H9 (cell line): Measurements from ENCODE around the gene NCAM1. TPM values are rescaled to one million over a fixed set of nuclear protein-coding genes. Genes with fewer than 3 reads are reported as not detected.

Experiments used
- DNase-seq: peaks from one replicate; pipeline ENCODE4 v3.0.0-alpha.2; 2017
- H2AFZ ChIP-seq: one replicate; pipeline ENCODE4 v1.6.1; 2013; ENCODE audit warnings: mild to moderate bottlenecking, low read length, control low read depth, moderate library complexity
- H2AK5ac ChIP-seq: 2 replicates; pipeline ENCODE4 v1.6.1; 2013; ENCODE audit warnings: low read length, control low read depth, mixed read lengths; ENCODE audit not compliant: insufficient read length
- H2BK120ac ChIP-seq: one replicate; pipeline ENCODE4 v1.6.1; 2013; ENCODE audit warnings: low read depth, mild to moderate bottlenecking, low read length, control low read depth, inconsistent platforms; ENCODE audit not compliant: poor library complexity, severe bottlenecking
- H2BK12ac ChIP-seq: 2 replicates; pipeline ENCODE4 v1.6.1; 2013; ENCODE audit warnings: low read length, control low read depth, mixed read lengths, low read depth; ENCODE audit not compliant: insufficient read length
- H2BK15ac ChIP-seq: 2 replicates; pipeline ENCODE4 v1.6.1; 2013; ENCODE audit warnings: low read depth, low read length, control low read depth
- H2BK20ac ChIP-seq: one replicate; pipeline ENCODE4 v1.6.1; 2013; ENCODE audit warnings: low read depth, mild to moderate bottlenecking, low read length, control low read depth, inconsistent platforms; ENCODE audit not compliant: poor library complexity, severe bottlenecking
- H2BK5ac ChIP-seq: 2 replicates; pipeline ENCODE4 v1.6.1; 2013; ENCODE audit warnings: low read length, control low read depth, mixed read lengths; ENCODE audit not compliant: insufficient read length
- H3K14ac ChIP-seq: 2 replicates; pipeline ENCODE4 v1.6.1; 2013; ENCODE audit warnings: low read length, control low read depth; ENCODE audit not compliant: insufficient read depth
- H3K18ac ChIP-seq: 2 replicates; pipeline ENCODE4 v1.6.1; 2013; ENCODE audit warnings: low read depth, mild to moderate bottlenecking, mixed read lengths, low read length, control low read depth; ENCODE audit not compliant: insufficient read length
- H3K23ac ChIP-seq: 2 replicates; pipeline ENCODE4 v1.6.1; 2013; ENCODE audit warnings: low read length, control low read depth, mixed read lengths, low read depth; ENCODE audit not compliant: insufficient read length
- H3K23me2 ChIP-seq: 2 replicates; pipeline ENCODE4 v1.6.1; 2013; ENCODE audit warnings: low read depth, mild to moderate bottlenecking, mixed read lengths, low read length, control low read depth; ENCODE audit not compliant: insufficient read length, poor library complexity, severe bottlenecking
- H3K27ac ChIP-seq: 2 replicates; pipeline ENCODE4 v1.5.1; 2013; ENCODE audit warnings: low read length, control low read depth, mixed read lengths, low read depth; ENCODE audit not compliant: insufficient read length
- H3K27me3 ChIP-seq: 2 replicates; pipeline ENCODE4 v1.6.1; 2013; ENCODE audit warnings: low read length, control low read depth, inconsistent platforms; ENCODE audit not compliant: insufficient read depth
- H3K4ac ChIP-seq: 2 replicates; pipeline ENCODE4 v1.6.1; 2013; ENCODE audit warnings: low read depth, mild to moderate bottlenecking, control low read depth, inconsistent platforms, low read length, moderate library complexity
- H3K4me1 ChIP-seq: 2 replicates; pipeline ENCODE4 v1.6.1; 2013; ENCODE audit warnings: low read length, control low read depth, inconsistent platforms; ENCODE audit not compliant: insufficient read depth
- H3K4me2 ChIP-seq: 2 replicates; pipeline ENCODE4 v1.6.1; 2013; ENCODE audit warnings: low read length, control low read depth, mixed read lengths; ENCODE audit not compliant: insufficient read length, insufficient read depth
- H3K56ac ChIP-seq: 2 replicates; pipeline ENCODE4 v1.6.1; 2013; ENCODE audit warnings: low read depth, mild to moderate bottlenecking, mixed read lengths, low read length, control low read depth; ENCODE audit not compliant: insufficient read length
- H3K79me1 ChIP-seq: 2 replicates; pipeline ENCODE4 v1.6.1; 2013; ENCODE audit warnings: low read depth, mild to moderate bottlenecking, moderate library complexity, low read length, control low read depth, inconsistent platforms; ENCODE audit not compliant: insufficient read depth, poor library complexity, severe bottlenecking
- H3K79me2 ChIP-seq: 2 replicates; pipeline ENCODE4 v1.6.1; 2013; ENCODE audit warnings: low read length, control low read depth, inconsistent platforms; ENCODE audit not compliant: insufficient read depth
- H3K9ac ChIP-seq: 2 replicates; pipeline ENCODE4 v1.6.1; 2013; ENCODE audit warnings: low read length, control low read depth, mixed read lengths; ENCODE audit not compliant: insufficient read length; ENCODE audit errors: extremely low read depth
- H3K9me3 ChIP-seq: one replicate; pipeline ENCODE4 v1.6.1; 2013; ENCODE audit warnings: low read depth, low read length, inconsistent platforms; ENCODE audit not compliant: control insufficient read depth
- H3T11ph ChIP-seq: one replicate; pipeline ENCODE4 v1.6.1; 2013; ENCODE audit warnings: mild to moderate bottlenecking, low read length, control low read depth, inconsistent platforms
- H4K20me1 ChIP-seq: one replicate; pipeline ENCODE4 v1.6.1; 2013; ENCODE audit not compliant: control insufficient read depth, insufficient read length, insufficient read depth
- H4K5ac ChIP-seq: 2 replicates; pipeline ENCODE4 v1.6.1; 2013; ENCODE audit warnings: low read depth, mild to moderate bottlenecking, mixed read lengths, low read length, control low read depth; ENCODE audit not compliant: insufficient read length
- H4K8ac ChIP-seq: replicated peaks from 2 replicates; pipeline ENCODE4 v1.6.1; 2013; ENCODE audit warnings: low read length, control low read depth, mixed read lengths, low read depth; ENCODE audit not compliant: insufficient read length
- H4K91ac ChIP-seq: 2 replicates; pipeline ENCODE4 v1.6.1; 2013; ENCODE audit warnings: low read depth, mild to moderate bottlenecking, moderate library complexity, mixed read lengths, low read length, control low read depth; ENCODE audit not compliant: insufficient read length
- H3K27ac Mint-ChIP-seq, 3 experiments: 2 replicates in 2 of 3; 3 replicates in 1 of 3; pipeline ENCODE4 v1.8.0; 2020 to 2021; ENCODE audit warnings: mixed read lengths in 3 of 3, mild to moderate bottlenecking in 1 of 3, moderate library complexity in 1 of 3
- H3K27me3 Mint-ChIP-seq: 2 replicates; pipeline ENCODE4 v1.8.0; 2021; ENCODE audit warnings: low read depth, mild to moderate bottlenecking, moderate library complexity, mixed read lengths
- H3K36me3 Mint-ChIP-seq, 3 experiments: 2 replicates in 2 of 3; 3 replicates in 1 of 3; pipeline ENCODE4 v1.8.0; 2020 to 2021; ENCODE audit warnings: low read depth in 3 of 3, mixed read lengths in 3 of 3; ENCODE audit not compliant: insufficient read depth in 1 of 3
- H3K4me1 Mint-ChIP-seq, 2 experiments: 2 replicates each; pipeline ENCODE4 v1.8.0; 2020; ENCODE audit warnings: mixed read lengths in 2 of 2
- H3K4me3 Mint-ChIP-seq, 2 experiments: 2 replicates in 1 of 2; 3 replicates in 1 of 2; pipeline ENCODE4 v1.8.0; 2020 to 2021; ENCODE audit warnings: mild to moderate bottlenecking in 2 of 2, mixed read lengths in 2 of 2, moderate library complexity in 1 of 2
- H3K9me3 Mint-ChIP-seq, 2 experiments: 2 replicates in 1 of 2; 3 replicates in 1 of 2; pipeline ENCODE4 v1.8.0; 2020; ENCODE audit warnings: mild to moderate bottlenecking in 2 of 2, mixed read lengths in 2 of 2, moderate library complexity in 1 of 2
- WGBS: extraction: QIAGEN DNeasy Blood & Tissue Kit; methylation state at CpG from one replicate; pipeline ENCODE4 v1.1.7; 2013; ENCODE audit warnings: missing lambda C conversion rate, low lambda C conversion rate, mixed read lengths; ENCODE audit not compliant: insufficient read length; ENCODE audit errors: extremely low coverage; 5-methylcytosine and 5-hydroxymethylcytosine counted together
- total RNA-seq: library from RNA; stranded (reverse); gene quantifications from 2 replicates; pipeline ENCODE4 v1.2.1, GENCODE V29; 2021
- TF ChIP-seq, protein P1 (sequence below): fragments of 200-600 bp; sonication (generic); conservative IDR thresholded peaks from 3 replicates; pipeline ENCODE4 v1.8.0; 2021; ENCODE audit warnings: antibody characterized with exemption, mild to moderate bottlenecking

NCAM1 gene
- total RNA-seq, 1 experiment from 2014 or later, result 2.5 TPM

DNA sequence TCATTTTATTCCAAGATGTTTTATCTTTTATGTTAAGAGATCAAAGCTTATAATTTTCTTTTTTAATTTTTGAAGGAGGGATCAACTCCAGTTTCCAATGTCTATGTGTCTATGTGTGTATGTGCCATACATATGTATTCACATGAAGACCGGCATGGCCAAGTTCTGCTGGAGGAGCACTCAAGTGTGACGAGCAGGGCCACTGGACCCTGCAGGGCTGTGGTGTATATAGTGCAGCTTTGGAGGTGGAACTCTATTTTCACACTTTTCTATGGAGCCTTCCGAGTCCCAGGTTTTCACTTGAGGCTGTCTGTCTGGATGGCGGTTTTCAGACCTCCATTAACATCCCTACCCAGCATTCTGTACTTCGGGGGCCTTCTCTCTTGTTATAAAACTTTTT, 316.7 kb downstream of the NCAM1 start:
- no peaks in the 10 kb centered on the region for H3K79me2 ChIP-seq
- no peak overlapping the region for H2BK20ac ChIP-seq
- H3K18ac ChIP-seq, result no peak overlapping the region
- no peak overlapping the region for H3K23ac ChIP-seq
- H3K79me1 ChIP-seq, result no peaks in the 10 kb centered on the region
- no peak overlapping the region for H3K27ac Mint-ChIP-seq
- H3K4me1 Mint-ChIP-seq, result peaks cover 0 to 4% of the 10 kb centered on the region in 2 experiments; a peak in 1 of 4 replicates
- H3K9ac ChIP-seq, result no peak overlapping the region
- H4K91ac ChIP-seq, result no peak overlapping the region
- H3K27me3 ChIP-seq, result no peaks in the 10 kb centered on the region
- H2BK5ac ChIP-seq, result no peak overlapping the region
- H2BK120ac ChIP-seq, result no peak overlapping the region
- no peak overlapping the region for H2AFZ ChIP-seq
- H3K36me3 Mint-ChIP-seq, result no peaks in the 10 kb centered on the region
- no peaks in the 10 kb centered on the region for H3K23me2 ChIP-seq
- H3K4me2 ChIP-seq, result no peak overlapping the region
- no peak overlapping the region for H2BK12ac ChIP-seq
- no peak overlapping the region for H2AK5ac ChIP-seq
- H4K5ac ChIP-seq, result no peak overlapping the region
- TF ChIP-seq, protein P1, sequence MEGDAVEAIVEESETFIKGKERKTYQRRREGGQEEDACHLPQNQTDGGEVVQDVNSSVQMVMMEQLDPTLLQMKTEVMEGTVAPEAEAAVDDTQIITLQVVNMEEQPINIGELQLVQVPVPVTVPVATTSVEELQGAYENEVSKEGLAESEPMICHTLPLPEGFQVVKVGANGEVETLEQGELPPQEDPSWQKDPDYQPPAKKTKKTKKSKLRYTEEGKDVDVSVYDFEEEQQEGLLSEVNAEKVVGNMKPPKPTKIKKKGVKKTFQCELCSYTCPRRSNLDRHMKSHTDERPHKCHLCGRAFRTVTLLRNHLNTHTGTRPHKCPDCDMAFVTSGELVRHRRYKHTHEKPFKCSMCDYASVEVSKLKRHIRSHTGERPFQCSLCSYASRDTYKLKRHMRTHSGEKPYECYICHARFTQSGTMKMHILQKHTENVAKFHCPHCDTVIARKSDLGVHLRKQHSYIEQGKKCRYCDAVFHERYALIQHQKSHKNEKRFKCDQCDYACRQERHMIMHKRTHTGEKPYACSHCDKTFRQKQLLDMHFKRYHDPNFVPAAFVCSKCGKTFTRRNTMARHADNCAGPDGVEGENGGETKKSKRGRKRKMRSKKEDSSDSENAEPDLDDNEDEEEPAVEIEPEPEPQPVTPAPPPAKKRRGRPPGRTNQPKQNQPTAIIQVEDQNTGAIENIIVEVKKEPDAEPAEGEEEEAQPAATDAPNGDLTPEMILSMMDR, result no peak
- no peaks in the 10 kb centered on the region for H3K4me1 ChIP-seq
- no peak overlapping the region for H2BK15ac ChIP-seq
- no peak for DNase-seq
- H4K8ac ChIP-seq, result no peak overlapping the region
- no peak overlapping the region for H3K27ac ChIP-seq
- no peaks in the 10 kb centered on the region for H3K9me3 Mint-ChIP-seq
- no peaks in the 10 kb centered on the region for H4K20me1 ChIP-seq
- H3K4ac ChIP-seq, result no peak overlapping the region
- WGBS, result no CpG with 5 or more reads among the region's 5 CpGs
- no peaks in the 10 kb centered on the region for H3K27me3 Mint-ChIP-seq
- no peak overlapping the region for H3K56ac ChIP-seq
- H3K4me3 Mint-ChIP-seq, result no peak overlapping the region
- no peak overlapping the region for H3T11ph ChIP-seq
- H3K14ac ChIP-seq, result no peak overlapping the region
- no peaks in the 10 kb centered on the region for H3K9me3 ChIP-seq
